GM12874 (cell line): Measurements from ENCODE around the gene TMEM88.

Source experiments
- CTCF ChIP-seq: IDR thresholded peaks from 2 replicates; pipeline ENCODE4 v1.5.1; 2011; ENCODE audit warnings: low read depth, mild to moderate bottlenecking, control low read depth, low read length, moderate library complexity; ENCODE audit not compliant: insufficient read depth

Gene TMEM88

GRCh38 chr17:7889166-7889955, 34.5 kb downstream of the TMEM88 start:
- TF ChIP-seq CTCF, result peak; percentile 42

GRCh38 chr17:7893187-7893880, 38.5 kb downstream of the TMEM88 start:
- no peak for TF ChIP-seq CTCF

GRCh38 chr17:7894226-7894625, 39.4 kb downstream of the TMEM88 start:
- no peak for TF ChIP-seq CTCF

GRCh38 chr17:7894866-7895265, 40.0 kb downstream of the TMEM88 start:
- TF ChIP-seq CTCF, result no peak

GRCh38 chr17:7897090-7897489, 42.2 kb downstream of the TMEM88 start:
- TF ChIP-seq CTCF, result no peak

GRCh38 chr17:7897773-7898172, 42.9 kb downstream of the TMEM88 start:
- no peak for TF ChIP-seq CTCF

GRCh38 chr17:7903154-7904103, 48.6 kb downstream of the TMEM88 start:
- no peak for TF ChIP-seq CTCF
